ENCODE measurements around the gene GRK3.

DNA sequence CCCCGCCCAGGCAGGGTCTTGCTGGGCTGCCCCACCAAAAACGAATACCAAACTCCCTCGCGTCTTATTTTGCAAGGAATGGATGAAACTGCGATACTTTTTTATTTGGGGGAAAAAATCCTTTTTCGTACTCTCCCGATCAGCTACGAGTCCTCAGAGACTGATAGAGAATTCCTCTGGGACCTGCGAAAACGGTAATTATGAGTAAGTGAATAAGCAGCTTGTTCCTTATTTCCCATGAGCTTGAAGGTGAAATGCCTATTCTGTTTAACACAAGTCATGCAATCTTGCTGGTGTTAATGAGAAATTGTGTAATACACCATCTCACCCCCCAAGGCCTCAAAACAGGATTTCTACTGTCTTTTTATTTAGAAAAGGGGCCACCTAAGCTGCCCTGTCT, 5.5 kb downstream of the GRK3 start:
- TF ChIP-seq, protein P1, sequence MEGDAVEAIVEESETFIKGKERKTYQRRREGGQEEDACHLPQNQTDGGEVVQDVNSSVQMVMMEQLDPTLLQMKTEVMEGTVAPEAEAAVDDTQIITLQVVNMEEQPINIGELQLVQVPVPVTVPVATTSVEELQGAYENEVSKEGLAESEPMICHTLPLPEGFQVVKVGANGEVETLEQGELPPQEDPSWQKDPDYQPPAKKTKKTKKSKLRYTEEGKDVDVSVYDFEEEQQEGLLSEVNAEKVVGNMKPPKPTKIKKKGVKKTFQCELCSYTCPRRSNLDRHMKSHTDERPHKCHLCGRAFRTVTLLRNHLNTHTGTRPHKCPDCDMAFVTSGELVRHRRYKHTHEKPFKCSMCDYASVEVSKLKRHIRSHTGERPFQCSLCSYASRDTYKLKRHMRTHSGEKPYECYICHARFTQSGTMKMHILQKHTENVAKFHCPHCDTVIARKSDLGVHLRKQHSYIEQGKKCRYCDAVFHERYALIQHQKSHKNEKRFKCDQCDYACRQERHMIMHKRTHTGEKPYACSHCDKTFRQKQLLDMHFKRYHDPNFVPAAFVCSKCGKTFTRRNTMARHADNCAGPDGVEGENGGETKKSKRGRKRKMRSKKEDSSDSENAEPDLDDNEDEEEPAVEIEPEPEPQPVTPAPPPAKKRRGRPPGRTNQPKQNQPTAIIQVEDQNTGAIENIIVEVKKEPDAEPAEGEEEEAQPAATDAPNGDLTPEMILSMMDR (IDR thresholded peaks at IDR 0.05): no peak
- TF ChIP-seq POLR2A (IDR thresholded peaks at IDR 0.05) (no peak), POLR2AphosphoS5 (IDR thresholded peaks at IDR 0.05) (no peak)
